Trophoblast cell (in vitro differentiated cells and primary cell): ENCODE measurements around the gene DBH.
A peak's percentile ranks its signal among the peaks of the same experiment; 100 is the strongest.

Experiments
- DNase-seq, 2 donors: peaks; one replicate each; pipeline ENCODE4 v3.0.0-alpha.2; 2016
- H2AFZ ChIP-seq: 2 replicates; pipeline ENCODE4 v1.6.1; 2013; ENCODE audit warnings: low read length, moderate library complexity, mild to moderate bottlenecking; ENCODE audit not compliant: insufficient read depth, poor library complexity
- H2AK5ac ChIP-seq: 2 replicates; pipeline ENCODE4 v1.6.1; 2013; ENCODE audit warnings: mild to moderate bottlenecking, low read length
- H2BK120ac ChIP-seq: 2 replicates; pipeline ENCODE4 v1.6.1; 2013; ENCODE audit warnings: low read length, mild to moderate bottlenecking, moderate library complexity; ENCODE audit not compliant: insufficient read depth, poor library complexity
- H2BK12ac ChIP-seq: 2 replicates; pipeline ENCODE4 v1.6.1; 2013; ENCODE audit warnings: mild to moderate bottlenecking, low read length, moderate library complexity
- H2BK5ac ChIP-seq: 2 replicates; pipeline ENCODE4 v1.6.1; 2013; ENCODE audit warnings: low read length, low read depth, moderate library complexity, mild to moderate bottlenecking; ENCODE audit not compliant: poor library complexity
- H3K14ac ChIP-seq: 2 replicates; pipeline ENCODE4 v1.6.1; 2013; ENCODE audit warnings: mild to moderate bottlenecking, low read length
- H3K18ac ChIP-seq: 2 replicates; pipeline ENCODE4 v1.6.1; 2013; ENCODE audit warnings: mild to moderate bottlenecking, low read length
- H3K23ac ChIP-seq: 2 replicates; pipeline ENCODE4 v1.6.1; 2013; ENCODE audit warnings: low read length
- H3K27ac ChIP-seq: 2 replicates; pipeline ENCODE4 v1.5.1; 2013; ENCODE audit warnings: low read depth, mild to moderate bottlenecking, inconsistent platforms, low read length, moderate library complexity
- H3K27me3 ChIP-seq: 2 replicates; pipeline ENCODE4 v1.6.1; 2013; ENCODE audit warnings: inconsistent platforms, mild to moderate bottlenecking, low read length, moderate library complexity; ENCODE audit not compliant: insufficient read depth
- H3K36me3 ChIP-seq, 2 experiments: 1 replicate in 1 of 2; 2 replicates in 1 of 2; pipeline ENCODE4 v1.6.1; 2013; ENCODE audit warnings: low read length in 2 of 2, mild to moderate bottlenecking in 2 of 2, moderate library complexity in 1 of 2; ENCODE audit not compliant: insufficient read depth in 2 of 2, control insufficient read depth in 1 of 2
- H3K4ac ChIP-seq: 2 replicates; pipeline ENCODE4 v1.6.1; 2013; ENCODE audit warnings: low read depth, mild to moderate bottlenecking, low read length, moderate library complexity
- H3K4me1 ChIP-seq, 2 experiments: 1 replicate in 1 of 2; 2 replicates in 1 of 2; pipeline ENCODE4 v1.6.1; 2013; ENCODE audit warnings: low read length in 2 of 2, mild to moderate bottlenecking in 2 of 2, moderate library complexity in 1 of 2; ENCODE audit not compliant: insufficient read depth in 2 of 2, control insufficient read depth in 1 of 2
- H3K4me2 ChIP-seq: 2 replicates; pipeline ENCODE4 v1.6.1; 2013; ENCODE audit warnings: inconsistent platforms, mild to moderate bottlenecking, low read length, moderate library complexity
- H3K4me3 ChIP-seq: 2 replicates; pipeline ENCODE4 v1.5.1; 2013; ENCODE audit warnings: mild to moderate bottlenecking, low read depth, low read length, inconsistent platforms
- H3K79me1 ChIP-seq: one replicate; pipeline ENCODE4 v1.6.1; 2013; ENCODE audit warnings: low read length
- H3K79me2 ChIP-seq: 2 replicates; pipeline ENCODE4 v1.6.1; 2013; ENCODE audit warnings: low read length, mild to moderate bottlenecking; ENCODE audit not compliant: control insufficient read depth, insufficient read depth, poor library complexity
- H3K9ac ChIP-seq: 2 replicates; pipeline ENCODE4 v1.6.1; 2013; ENCODE audit warnings: mild to moderate bottlenecking, low read length
- H3K9me3 ChIP-seq: 2 replicates; pipeline ENCODE4 v1.6.1; 2013; ENCODE audit warnings: low read depth, mild to moderate bottlenecking, control low read depth, inconsistent platforms, low read length; ENCODE audit not compliant: insufficient read depth
- H4K12ac ChIP-seq: 2 replicates; pipeline ENCODE4 v1.6.1; 2013; ENCODE audit warnings: low read depth, mild to moderate bottlenecking, low read length, moderate library complexity
- H4K8ac ChIP-seq: 2 replicates; pipeline ENCODE4 v1.6.1; 2013; ENCODE audit warnings: low read depth, mild to moderate bottlenecking, low read length, moderate library complexity
- H4K91ac ChIP-seq: one replicate; pipeline ENCODE4 v1.6.1; 2013; ENCODE audit warnings: low read depth, mild to moderate bottlenecking, low read length, moderate library complexity
- WGBS: extraction: QIAGEN DNeasy Blood & Tissue Kit; methylation state at CpG from one replicate; pipeline ENCODE4 v1.1.7; 2013; ENCODE audit warnings: missing lambda C conversion rate; ENCODE audit not compliant: insufficient read length, insufficient coverage; ENCODE audit errors: extremely low coverage; 5-methylcytosine and 5-hydroxymethylcytosine counted together

Gene DBH

DNA sequence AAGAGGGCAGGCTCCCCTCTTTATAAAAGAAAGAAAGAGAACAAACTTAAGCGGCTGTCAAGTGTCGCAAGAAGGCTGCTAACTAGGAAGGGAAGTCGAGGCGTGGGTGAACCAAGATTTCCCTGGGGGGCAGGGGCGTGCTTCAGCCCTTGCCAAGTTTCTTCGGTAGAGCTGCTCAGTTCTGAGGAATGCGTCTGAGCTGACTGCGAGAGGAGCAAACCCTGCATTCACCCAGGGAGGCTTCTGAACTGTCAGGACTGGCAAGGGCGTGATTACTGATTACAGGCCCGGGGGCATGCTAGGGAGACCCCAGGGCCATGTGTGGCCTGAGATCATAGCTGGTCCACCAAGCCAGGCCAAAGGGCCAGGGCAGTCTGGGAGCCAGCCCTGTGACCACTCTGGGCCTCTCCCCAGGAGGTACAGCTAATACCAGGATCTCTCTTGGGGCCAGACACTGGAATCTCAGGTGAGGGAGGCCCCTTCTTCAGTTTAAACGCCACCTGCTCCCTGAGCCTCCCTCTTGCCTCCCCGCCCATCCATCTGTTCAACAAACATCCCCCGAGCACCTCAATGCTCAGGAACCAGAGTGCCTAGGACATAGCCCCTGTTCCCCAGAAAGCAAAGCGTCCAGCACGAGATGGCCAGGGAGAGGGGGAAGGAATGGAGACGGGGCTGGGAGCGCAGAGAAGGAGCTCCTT, 71.1 kb downstream of the DBH start:
- no peaks in the 10 kb centered on the region for H3K9me3 ChIP-seq
- H3K79me2 ChIP-seq: no peaks in the 10 kb centered on the region
- no peaks in the 10 kb centered on the region for H3K27me3 ChIP-seq
- DNase-seq: no peak
- no peak overlapping the region for H2AK5ac ChIP-seq
- WGBS: no CpG with 5 or more reads among the region's 17 CpGs
- H2BK5ac ChIP-seq: no peak overlapping the region
- H3K4me1 ChIP-seq: peaks cover 0 to 6% of the 10 kb centered on the region in 2 experiments
- H2BK12ac ChIP-seq: no peak overlapping the region
- H2BK120ac ChIP-seq: no peak overlapping the region
- no peak overlapping the region for H4K8ac ChIP-seq
- no peak overlapping the region for H3K4me3 ChIP-seq
- H4K91ac ChIP-seq: no peak overlapping the region
- no peak overlapping the region for H3K9ac ChIP-seq
- no peak overlapping the region for H3K14ac ChIP-seq
- no peaks in the 10 kb centered on the region for H3K36me3 ChIP-seq
- no peak overlapping the region for H3K4ac ChIP-seq
- H3K27ac ChIP-seq: no peak overlapping the region
- H3K18ac ChIP-seq: no peak overlapping the region
- H2AFZ ChIP-seq: no peak overlapping the region
- H3K4me2 ChIP-seq: no peak overlapping the region
- no peak overlapping the region for H3K23ac ChIP-seq
- no peak overlapping the region for H4K12ac ChIP-seq
- H3K79me1 ChIP-seq: peaks cover 2% of the 10 kb centered on the region

GRCh38 chr9:133707763-133708245, 71.6 kb downstream of the DBH start:
- no peak for DNase-seq
- Histone ChIP-seq H2BK5ac (no peak overlapping the region), H3K4me1 (peaks cover 0 to 6% of the 10 kb centered on the region in 2 experiments), H4K8ac (no peak overlapping the region), H3K79me1 (peaks cover 5% of the 10 kb centered on the region), H3K14ac (no peak overlapping the region), H3K4ac (no peak overlapping the region), H2AK5ac (no peak overlapping the region), H3K23ac (no peak overlapping the region), H3K36me3 (no peaks in the 10 kb centered on the region), H3K9me3 (no peaks in the 10 kb centered on the region), H3K9ac (no peak overlapping the region), H3K27ac (no peak overlapping the region), H3K4me2 (no peak overlapping the region), H4K91ac (no peak overlapping the region), H4K12ac (no peak overlapping the region), H2BK12ac (no peak overlapping the region), H3K4me3 (no peak overlapping the region), H3K27me3 (no peaks in the 10 kb centered on the region), H2BK120ac (no peak overlapping the region), H3K79me2 (no peaks in the 10 kb centered on the region), H2AFZ (no peak overlapping the region), H3K18ac (no peak overlapping the region)
- WGBS: no CpG with 5 or more reads among the region's 15 CpGs

DNA sequence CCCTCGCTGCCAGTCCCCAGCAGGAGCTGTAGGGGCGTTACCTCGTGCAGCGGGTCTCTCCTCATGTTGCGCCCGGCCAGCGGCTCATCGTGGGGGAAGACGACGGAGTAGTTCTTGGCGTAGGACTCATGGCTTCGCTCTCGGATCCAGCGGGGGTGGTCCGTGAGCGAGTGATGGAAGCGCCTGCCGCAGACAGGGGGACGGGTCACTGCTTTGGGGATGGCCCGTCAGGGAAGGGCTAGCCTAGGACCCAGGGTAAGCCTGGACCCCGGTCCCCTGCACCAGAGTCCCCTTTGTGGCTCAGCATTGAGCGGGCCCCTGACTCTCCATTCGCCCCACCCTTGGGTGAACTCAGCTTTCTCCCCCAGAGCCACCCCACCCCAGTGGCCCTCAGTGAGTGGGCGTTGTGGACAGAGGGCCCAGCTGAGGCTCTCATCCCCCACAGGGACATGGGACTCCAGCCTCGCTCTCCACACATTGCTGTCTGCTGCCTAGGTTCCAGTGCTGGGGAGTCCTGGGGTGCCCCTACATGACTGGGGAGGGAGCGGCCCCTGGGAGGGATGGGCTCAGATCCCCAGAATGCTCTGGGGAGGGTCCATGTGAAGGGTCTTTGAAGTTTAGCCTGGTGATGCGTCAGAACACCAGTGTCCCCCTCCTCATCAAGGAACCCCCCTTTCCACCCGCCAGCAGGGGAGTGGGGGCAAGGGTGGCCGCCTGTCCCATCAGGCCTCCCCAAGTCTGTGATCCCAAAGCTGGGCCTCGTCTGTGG, 72.3 kb downstream of the DBH start:
- H3K27me3 ChIP-seq: no peaks in the 10 kb centered on the region
- H2AK5ac ChIP-seq: no peak overlapping the region
- no peak overlapping the region for H4K8ac ChIP-seq
- no peak overlapping the region for H3K27ac ChIP-seq
- no peak overlapping the region for H2BK5ac ChIP-seq
- H3K79me1 ChIP-seq: peaks cover 8% of the 10 kb centered on the region
- no CpG with 5 or more reads among the region's 30 CpGs for WGBS
- no peak overlapping the region for H3K23ac ChIP-seq
- no peak overlapping the region for H2AFZ ChIP-seq
- H3K36me3 ChIP-seq: no peaks in the 10 kb centered on the region
- peaks cover 0 to 6% of the 10 kb centered on the region in 2 experiments for H3K4me1 ChIP-seq
- no peaks in the 10 kb centered on the region for H3K9me3 ChIP-seq
- H4K12ac ChIP-seq: no peak overlapping the region
- DNase-seq: no peak
- peak overlapping the region; percentile 21 for H3K4me3 ChIP-seq
- no peak overlapping the region for H4K91ac ChIP-seq
- H3K4ac ChIP-seq: no peak overlapping the region
- H2BK12ac ChIP-seq: peak overlapping the region; percentile 35
- no peak overlapping the region for H3K4me2 ChIP-seq
- no peak overlapping the region for H3K9ac ChIP-seq
- H2BK120ac ChIP-seq: no peak overlapping the region
- no peak overlapping the region for H3K18ac ChIP-seq
- H3K14ac ChIP-seq: no peak overlapping the region
- no peaks in the 10 kb centered on the region for H3K79me2 ChIP-seq
